ENCODE results near the gene DNASE1L2. TPM values are rescaled to one million over a fixed set of nuclear protein-coding genes. Genes with fewer than 3 reads are reported as not detected.

The DNASE1L2 gene
- polyA plus RNA-seq, 3 donors = 1.1 TPM; not detected in 2

DNA sequence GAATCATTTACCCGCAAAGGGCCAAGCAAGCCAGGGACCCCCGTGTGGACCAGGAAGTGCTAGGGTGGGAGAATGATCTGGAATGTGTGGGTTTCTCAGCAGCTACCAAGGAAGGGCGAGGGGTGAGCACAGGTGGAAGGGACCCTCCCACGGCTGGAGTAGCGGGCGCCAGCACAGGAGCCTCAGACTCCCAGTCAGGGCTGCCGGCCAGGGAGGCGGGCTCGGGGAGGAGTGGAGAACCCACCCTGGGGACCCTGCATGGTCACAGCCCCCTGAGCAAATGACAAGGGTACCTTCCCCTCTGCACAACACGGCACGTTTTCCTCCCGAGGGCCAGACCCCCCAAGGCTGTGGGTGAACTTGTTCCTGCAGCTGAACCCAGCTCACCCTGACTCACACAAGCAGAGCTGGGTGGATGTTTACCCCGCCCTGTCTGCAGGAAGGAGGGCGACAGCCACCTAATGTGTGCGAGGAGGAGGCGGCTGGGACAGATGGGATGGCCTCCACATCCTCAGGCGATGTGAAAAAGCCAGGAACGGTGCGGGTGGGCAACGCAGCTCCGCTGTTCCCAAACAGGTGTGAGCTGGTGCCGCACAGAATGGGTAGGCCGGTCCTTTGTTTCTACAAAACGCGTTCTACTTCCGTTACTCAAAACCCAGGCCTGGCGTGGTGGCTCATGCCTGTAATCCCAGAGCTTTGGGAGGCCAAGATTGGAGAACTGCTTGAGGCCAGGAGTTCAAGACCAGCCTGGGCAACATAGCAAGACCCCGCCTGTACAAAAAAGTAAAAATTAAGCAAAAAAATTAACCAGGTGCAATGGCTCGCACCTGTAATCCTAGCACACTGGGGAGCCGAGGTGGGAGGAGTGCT lies 8.9 kb downstream of the DNASE1L2 start:
- no peak overlapping the region for H3K4me3 ChIP-seq (replicated peaks in 1 of 3; ENCODE audit: low read depth in 2 of 3, low read length in 3 of 3)
- WGBS (ENCODE audit: insufficient coverage) = 97% methylated on average over 30 of the region's 30 CpGs
- peaks cover 0 to 3% (median 0%) of the 10 kb centered on the region in 7 donors for H3K9me3 Mint-ChIP-seq

DNA sequence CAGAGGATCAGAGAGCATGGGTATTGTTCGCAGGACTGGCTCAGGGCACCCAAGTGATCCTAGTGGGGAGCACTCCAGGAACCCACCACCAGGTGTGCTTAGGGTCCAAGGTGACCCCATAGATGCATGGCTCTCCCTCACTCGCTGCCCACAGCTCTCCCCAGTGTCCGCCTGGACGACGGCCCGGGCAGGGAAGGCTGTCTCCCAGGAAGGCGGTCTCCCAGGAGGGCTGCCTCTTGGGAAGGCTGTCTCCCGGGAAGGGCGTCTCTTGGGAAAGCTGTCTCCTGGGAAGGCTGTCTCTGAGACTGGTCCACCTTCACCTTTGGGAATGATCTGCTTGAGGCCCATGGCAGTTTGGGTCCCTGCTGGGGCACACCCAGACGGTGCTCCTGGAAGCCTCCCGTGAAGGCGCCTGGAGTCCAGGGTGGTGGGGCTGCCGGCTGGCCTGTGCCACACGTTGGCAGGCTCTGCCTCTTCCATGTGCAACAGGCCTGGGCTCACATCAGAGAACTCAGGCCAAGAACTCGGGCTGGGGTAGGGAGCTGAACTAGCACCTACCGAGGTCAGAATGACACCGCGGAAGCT lies 10.1 kb downstream of the DNASE1L2 start:
- no peak overlapping the region for H2AFZ ChIP-seq (ENCODE audit: insufficient read depth, low read depth, low read length, poor library complexity, severe bottlenecking)
- H3K79me2 ChIP-seq (ENCODE audit: insufficient read depth, low read length) = peaks cover 16% of the 10 kb centered on the region
- no peaks in the 10 kb centered on the region for H3K27me3 ChIP-seq (ENCODE audit: control insufficient read depth in 2 of 2, insufficient read depth in 2 of 2, low read length in 2 of 2)
- no peaks in the 10 kb centered on the region for H3K9me3 ChIP-seq (replicated peaks in 1 of 2; ENCODE audit: control insufficient read depth in 1 of 2, insufficient read depth in 1 of 2, low read length in 2 of 2)
- Mint-ChIP-seq H3K4me1 (peaks cover 14% of the 10 kb centered on the region), H3K9me3 (peaks cover 0 to 3% (median 0%) of the 10 kb centered on the region in 7 donors), H3K36me3 (peaks cover 35 to 68% of the 10 kb centered on the region in 2 donors), H3K27ac (peak overlapping the region in 1 of 7 donors; percentile 21), H3K27me3 (ENCODE audit: low read depth in 3 of 3) (peaks cover 0 to 2% (median 0%) of the 10 kb centered on the region in 3 donors), H3K4me3 (no peak overlapping the region)
- no peak for DNase-seq
- peaks cover 11% of the 10 kb centered on the region in 2 donors for H3K4me1 ChIP-seq (ENCODE audit: control insufficient read depth in 1 of 2, insufficient read depth in 2 of 2, low read length in 2 of 2)
- H3K4me2 ChIP-seq (replicated peaks; ENCODE audit: extremely low read depth, low read length, poor library complexity, severe bottlenecking) = no peak overlapping the region
- H3K36me3 ChIP-seq (replicated peaks in 1 of 2; ENCODE audit: control insufficient read depth in 1 of 2, insufficient read depth in 2 of 2, low read length in 2 of 2) = peaks cover 47 to 48% of the 10 kb centered on the region in 2 donors
- H3K9ac ChIP-seq (ENCODE audit: insufficient read depth, low read length, poor library complexity, severe bottlenecking) = no peak overlapping the region
- no peak overlapping the region for H3K4me3 ChIP-seq (replicated peaks in 1 of 3; ENCODE audit: low read depth in 2 of 3, low read length in 3 of 3)
- intact Hi-C loops (cut with micrococcal nuclease) = loop anchor here in 1 of 2 donors (10.0 kb wide), 1 partner anchor 242 kb away; the partner anchor contains the start of gene ZNF598
- TF ChIP-seq, protein P1, sequence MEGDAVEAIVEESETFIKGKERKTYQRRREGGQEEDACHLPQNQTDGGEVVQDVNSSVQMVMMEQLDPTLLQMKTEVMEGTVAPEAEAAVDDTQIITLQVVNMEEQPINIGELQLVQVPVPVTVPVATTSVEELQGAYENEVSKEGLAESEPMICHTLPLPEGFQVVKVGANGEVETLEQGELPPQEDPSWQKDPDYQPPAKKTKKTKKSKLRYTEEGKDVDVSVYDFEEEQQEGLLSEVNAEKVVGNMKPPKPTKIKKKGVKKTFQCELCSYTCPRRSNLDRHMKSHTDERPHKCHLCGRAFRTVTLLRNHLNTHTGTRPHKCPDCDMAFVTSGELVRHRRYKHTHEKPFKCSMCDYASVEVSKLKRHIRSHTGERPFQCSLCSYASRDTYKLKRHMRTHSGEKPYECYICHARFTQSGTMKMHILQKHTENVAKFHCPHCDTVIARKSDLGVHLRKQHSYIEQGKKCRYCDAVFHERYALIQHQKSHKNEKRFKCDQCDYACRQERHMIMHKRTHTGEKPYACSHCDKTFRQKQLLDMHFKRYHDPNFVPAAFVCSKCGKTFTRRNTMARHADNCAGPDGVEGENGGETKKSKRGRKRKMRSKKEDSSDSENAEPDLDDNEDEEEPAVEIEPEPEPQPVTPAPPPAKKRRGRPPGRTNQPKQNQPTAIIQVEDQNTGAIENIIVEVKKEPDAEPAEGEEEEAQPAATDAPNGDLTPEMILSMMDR (IDR thresholded peaks at IDR 0.05) = no peak
- WGBS (ENCODE audit: insufficient coverage) = 94% methylated on average over 16 of the region's 18 CpGs
- H3K27ac ChIP-seq (ENCODE audit: low read depth in 1 of 2, low read length in 2 of 2) = no peak overlapping the region
- no peaks in the 10 kb centered on the region for H4K20me1 ChIP-seq (ENCODE audit: insufficient read depth, low read length)

More for the DNA sequence above, 8.9 kb downstream of the DNASE1L2 start:
- no peak for DNase-seq
- no peaks in the 10 kb centered on the region for H3K9me3 ChIP-seq (replicated peaks in 1 of 2; ENCODE audit: control insufficient read depth in 1 of 2, insufficient read depth in 1 of 2, low read length in 2 of 2)
- no peak overlapping the region for H3K27ac ChIP-seq (ENCODE audit: low read depth in 1 of 2, low read length in 2 of 2)
- H3K4me1 ChIP-seq (ENCODE audit: control insufficient read depth in 1 of 2, insufficient read depth in 2 of 2, low read length in 2 of 2) = peaks cover 2 to 3% of the 10 kb centered on the region in 2 donors
- Mint-ChIP-seq H3K27me3 (ENCODE audit: low read depth in 3 of 3) (peaks cover 0 to 2% (median 0%) of the 10 kb centered on the region in 3 donors), H3K4me3 (no peak overlapping the region), H3K36me3 (peaks cover 35 to 70% of the 10 kb centered on the region in 2 donors), H3K4me1 (peaks cover 5% of the 10 kb centered on the region), H3K27ac (peak overlapping the region in 2 of 7 donors; percentile 46 to 62)
- TF ChIP-seq, protein P1 (IDR thresholded peaks at IDR 0.05) = no peak
- peaks cover 10% of the 10 kb centered on the region for H3K79me2 ChIP-seq (ENCODE audit: insufficient read depth, low read length)
- H2AFZ ChIP-seq (ENCODE audit: insufficient read depth, low read depth, low read length, poor library complexity, severe bottlenecking) = no peak overlapping the region
- no peaks in the 10 kb centered on the region for H3K27me3 ChIP-seq (ENCODE audit: control insufficient read depth in 2 of 2, insufficient read depth in 2 of 2, low read length in 2 of 2)
- H3K36me3 ChIP-seq (replicated peaks in 1 of 2; ENCODE audit: control insufficient read depth in 1 of 2, insufficient read depth in 2 of 2, low read length in 2 of 2) = peaks cover 47 to 48% of the 10 kb centered on the region in 2 donors
- H4K20me1 ChIP-seq (ENCODE audit: insufficient read depth, low read length) = no peaks in the 10 kb centered on the region
- no peak overlapping the region for H3K9ac ChIP-seq (ENCODE audit: insufficient read depth, low read length, poor library complexity, severe bottlenecking)
- intact Hi-C loops (cut with micrococcal nuclease) = loop anchor here in 1 of 2 donors (10.0 kb wide), 1 partner anchor 240 kb away; the partner anchor contains the start of gene ZNF598
- H3K4me2 ChIP-seq (replicated peaks; ENCODE audit: extremely low read depth, low read length, poor library complexity, severe bottlenecking) = no peak overlapping the region
